ENCODE results near the gene HSH2D. TPM values are rescaled to one million over a fixed set of nuclear protein-coding genes. Genes with fewer than 3 reads are reported as not detected.
A peak's percentile ranks its signal among the peaks of the same experiment; 100 is the strongest.

Gene HSH2D
- total and polyA plus RNA-seq, 2 of the 13 experiments (the other 11 are each of a cell fraction or from before 2014, with no cell fraction given) = 0.69 to 3.2 TPM

- TF ChIP-seq SP1 (IDR thresholded peaks at IDR 0.05) = no peak
- peak; percentile 89 for TF ChIP-seq SP1 (CRISPR knock-in tag; IDR thresholded peaks at IDR 0.05)
- peak; percentile 78 for TF ChIP-seq FOXC1 (CRISPR knock-in tag; IDR thresholded peaks at IDR 0.05; ENCODE audit: borderline replicate concordance)
- TF ChIP-seq ZFP91 (CRISPR knock-in tag; IDR thresholded peaks at IDR 0.05; ENCODE audit: borderline replicate concordance) = peak; percentile 75
- TF ChIP-seq MIER3 (CRISPR knock-in tag; IDR thresholded peaks at IDR 0.05; ENCODE audit: borderline replicate concordance) = peak; percentile 56
- TF ChIP-seq GZF1 (CRISPR knock-in tag; IDR thresholded peaks at IDR 0.05) = 0 out of 2 replicates have a peak, but pooled peaks have one; percentile 43
- no peak for TF ChIP-seq ZNF703 (CRISPR knock-in tag; IDR thresholded peaks at IDR 0.05; ENCODE audit: borderline replicate concordance)
- TF ChIP-seq HMG20A (CRISPR knock-in tag; IDR thresholded peaks at IDR 0.05; ENCODE audit: borderline replicate concordance) = no peak
- TF ChIP-seq ZNF790 (CRISPR knock-in tag; IDR thresholded peaks at IDR 0.05; ENCODE audit: borderline replicate concordance) = peak; percentile 11; the same call in 1 of the 2 replicates
- peak; percentile 36; the same call in 1 of the 2 replicates for TF ChIP-seq SRF (IDR thresholded peaks at IDR 0.05; ENCODE audit: low read depth, low read length)
- no peak for TF ChIP-seq GATA4 (IDR thresholded peaks at IDR 0.05; ENCODE audit: borderline replicate concordance, low read depth)
- peak; percentile 93 for TF ChIP-seq RFXAP (CRISPR knock-in tag; IDR thresholded peaks at IDR 0.05; ENCODE audit: borderline replicate concordance)
- no peak for TF ChIP-seq MAFF (IDR thresholded peaks at IDR 0.05; ENCODE audit: low read depth, low read length)
- TF ChIP-seq TARDBP (CRISPR knock-in tag; IDR thresholded peaks at IDR 0.05) = peak; percentile 80
- peak; percentile 68 for TF ChIP-seq RBM39 (IDR thresholded peaks at IDR 0.05; ENCODE audit: low read depth, low read length, poor library complexity, severe bottlenecking)
- TF ChIP-seq BCLAF1 (IDR thresholded peaks at IDR 0.05) = no peak
- no peak for TF ChIP-seq ZNF296 (CRISPR knock-in tag; conservative IDR thresholded peaks at IDR 0.05)
- no peak for TF ChIP-seq SMAD3 (CRISPR knock-in tag; IDR thresholded peaks at IDR 0.05)
- peak; percentile 65; the same call in 1 of the 2 replicates for TF ChIP-seq FOXK1 (CRISPR knock-in tag; IDR thresholded peaks at IDR 0.05; ENCODE audit: borderline replicate concordance, low read depth)
- TF ChIP-seq PPARG (CRISPR knock-in tag; conservative IDR thresholded peaks at IDR 0.05) = no peak; the same call in 1 of the 2 replicates
- peak; percentile 87 for TF ChIP-seq ZSCAN5A (CRISPR knock-in tag; IDR thresholded peaks at IDR 0.05; ENCODE audit: borderline replicate concordance)
- TF ChIP-seq ZNF607 (CRISPR knock-in tag; IDR thresholded peaks at IDR 0.05; ENCODE audit: borderline replicate concordance) = peak; percentile 74; the same call in 1 of the 2 replicates
Measured at GRCh38 chr19:16111160-16111908, 32.2 kb upstream of the HSH2D start, which contains the start of gene RAB8A (continued).
